B cell (primary cell): Measurements from ENCODE around the gene SERPINB6. TPM values are rescaled to one million over a fixed set of nuclear protein-coding genes. Genes with fewer than 3 reads are reported as not detected.

ENCODE experiments used
- ATAC-seq: fragments of 200-7000 bp; cut with Tn5 transposase; one replicate; pipeline ENCODE4 v1.10.0; 2021; ENCODE audit warnings: low read depth, mild to moderate bottlenecking, moderate number of reproducible peaks, moderate library complexity
- CTCF ChIA-PET: fragments of 350-600 bp; sonication (Branson Sonifier 250); formaldehyde crosslinking; loops from one replicate; lab custom pipeline; 2021; ENCODE audit warnings: antibody characterized with exemption, inconsistent platforms; lab: Charles Lee
- POLR2A ChIA-PET: fragments of 350-600 bp; sonication (Branson Sonifier 250); formaldehyde crosslinking; loops from one replicate; lab custom pipeline; 2021; ENCODE audit warnings: antibody characterized with exemption; lab: Charles Lee
- DNase-seq: peaks from one replicate; pipeline ENCODE4 v3.0.0; 2013
- H2AFZ ChIP-seq: 2 replicates; pipeline ENCODE4 v1.6.1; 2012; ENCODE audit warnings: mild to moderate bottlenecking, low read depth, low read length; ENCODE audit not compliant: insufficient read depth, poor library complexity, severe bottlenecking
- H3K27ac ChIP-seq, 2 donors: 1 replicate in 1 of 2; 2 replicates in 1 of 2; pipeline ENCODE4 v1.5.1; 2012 to 2013; ENCODE audit warnings: low read length in 2 of 2, mild to moderate bottlenecking in 2 of 2, moderate library complexity in 1 of 2
- H3K27me3 ChIP-seq, 4 experiments: fragments of 200-600 bp in 1 of 4; sonication (generic) in 1 of 4; replicated peaks in 1 of 4; 1 replicate in 2 of 4; 2 replicates in 2 of 4; pipeline versions ENCODE4 v1.6.1 to v1.7.0; 2013 to 2016; ENCODE audit warnings: low read length in 3 of 4, mild to moderate bottlenecking in 2 of 4, mixed read lengths in 1 of 4, moderate library complexity in 1 of 4; ENCODE audit not compliant: insufficient read depth in 4 of 4, control insufficient read depth in 3 of 4; ENCODE audit errors: control extremely low read depth in 1 of 4
- H3K36me3 ChIP-seq, 2 experiments: replicated peaks in 1 of 2; 1 replicate in 1 of 2; 2 replicates in 1 of 2; pipeline versions ENCODE4 v1.6.1 to v1.7.1; 2013; ENCODE audit warnings: low read length in 1 of 2; ENCODE audit not compliant: insufficient read depth in 2 of 2, control insufficient read depth in 1 of 2; ENCODE audit errors: control extremely low read depth in 1 of 2, extremely low read depth in 1 of 2
- H3K4me1 ChIP-seq, 2 donors: fragments of 200-600 bp in 1 of 2; sonication (generic) in 1 of 2; 1 replicate in 1 of 2; 2 replicates in 1 of 2; pipeline versions ENCODE4 v1.5.1 to v1.6.1; 2013 to 2017; ENCODE audit warnings: low read length in 2 of 2; ENCODE audit not compliant: control insufficient read depth in 2 of 2, insufficient read depth in 2 of 2
- H3K4me2 ChIP-seq: replicated peaks from 2 replicates; pipeline ENCODE3; 2012; ENCODE audit warnings: mild to moderate bottlenecking, low read depth, low read length; ENCODE audit not compliant: poor library complexity, severe bottlenecking
- H3K4me3 ChIP-seq, 5 experiments: fragments of 200-600 bp in 1 of 5; sonication (generic) in 1 of 5; 1 replicate in 3 of 5; 2 replicates in 2 of 5; pipeline versions ENCODE4 v1.5.1 to v1.7.0; 2011 to 2016; ENCODE audit warnings: low read length in 4 of 5, mild to moderate bottlenecking in 4 of 5, low read depth in 2 of 5, control low read depth in 1 of 5, moderate library complexity in 1 of 5; ENCODE audit not compliant: insufficient read depth in 1 of 5; ENCODE audit errors: control extremely low read depth in 1 of 5, extremely low read depth in 1 of 5
- H3K79me2 ChIP-seq: fragments of 200-600 bp; sonication (generic); one replicate; pipeline ENCODE4 v1.6.0; 2016; ENCODE audit warnings: low read length; ENCODE audit not compliant: control insufficient read depth, insufficient read depth
- H3K9ac ChIP-seq: fragments of 200-600 bp; sonication (generic); 2 replicates; pipeline ENCODE4 v1.6.1; 2017; ENCODE audit warnings: mild to moderate bottlenecking, low read length, moderate library complexity
- H3K9me3 ChIP-seq, 3 donors: one replicate each; pipeline versions ENCODE4 v1.6.1 to v1.7.1; 2013; ENCODE audit warnings: low read length in 2 of 3; ENCODE audit not compliant: control insufficient read depth in 2 of 3, insufficient read depth in 1 of 3; ENCODE audit errors: control extremely low read depth in 1 of 3
- H4K20me1 ChIP-seq: 2 replicates; pipeline ENCODE4 v1.6.0; 2012; ENCODE audit warnings: mild to moderate bottlenecking, low read length; ENCODE audit not compliant: insufficient read depth, control insufficient read depth, poor library complexity, severe bottlenecking
- H3K27ac Mint-ChIP-seq: one replicate; pipeline ENCODE4 v1.8.0; 2021; ENCODE audit warnings: mixed read lengths
- H3K27me3 Mint-ChIP-seq: one replicate; pipeline ENCODE4 v1.8.0; 2021; ENCODE audit warnings: mixed read lengths
- H3K4me1 Mint-ChIP-seq: one replicate; pipeline ENCODE4 v1.8.0; 2021; ENCODE audit warnings: mixed read lengths
- H3K4me3 Mint-ChIP-seq: one replicate; pipeline ENCODE4 v1.8.0; 2021; ENCODE audit warnings: mixed read lengths
- H3K9me3 Mint-ChIP-seq: one replicate; pipeline ENCODE4 v1.8.0; 2022; ENCODE audit warnings: mixed read lengths; ENCODE audit not compliant: insufficient read depth
- EZH2 ChIP-seq: IDR thresholded peaks from 2 replicates; pipeline ENCODE4 v1.6.1; 2012; ENCODE audit warnings: borderline replicate concordance, low read depth, mild to moderate bottlenecking, moderate library complexity, low read length; ENCODE audit not compliant: insufficient read depth, poor library complexity, severe bottlenecking
- WGBS: methylation state at CpG from one replicate; pipeline ENCODE4 v1.1.5; 2013; ENCODE audit warnings: missing lambda C conversion rate; ENCODE audit not compliant: insufficient coverage; 5-methylcytosine and 5-hydroxymethylcytosine counted together
- intact Hi-C: fragments of 100-400 bp; cut with micrococcal nuclease; formaldehyde crosslinking; loops from one replicate; pipeline ENCODE4 v1.10.0; 2022
- polyA plus RNA-seq: library from polyadenylated mRNA; depleted of rRNA; stranded (reverse); fragments of >200 nt; gene quantifications from 2 replicates; pipeline ENCODE4 v1.2.3, GENCODE V29; 2012
- total RNA-seq, 2 donors: library from RNA; stranded (reverse); fragments of 120-200 nt in 1 of 2; gene quantifications; 1 replicate in 1 of 2; 2 replicates in 1 of 2; pipeline versions ENCODE4 v1.2.3 to v1.2.4, GENCODE V29; 2013 to 2022
- TF ChIP-seq, protein P1 (sequence below): fragments of 200-600 bp; IDR thresholded peaks from one replicate; pipeline ENCODE4 v1.8.0; 2022; ENCODE audit warnings: antibody characterized with exemption, mild to moderate bottlenecking

The SERPINB6 gene
- total and polyA plus RNA-seq, 2 donors (not counting 1 experiment from before 2014, with no cell fraction given): 35.2 to 58.5 TPM

DNA sequence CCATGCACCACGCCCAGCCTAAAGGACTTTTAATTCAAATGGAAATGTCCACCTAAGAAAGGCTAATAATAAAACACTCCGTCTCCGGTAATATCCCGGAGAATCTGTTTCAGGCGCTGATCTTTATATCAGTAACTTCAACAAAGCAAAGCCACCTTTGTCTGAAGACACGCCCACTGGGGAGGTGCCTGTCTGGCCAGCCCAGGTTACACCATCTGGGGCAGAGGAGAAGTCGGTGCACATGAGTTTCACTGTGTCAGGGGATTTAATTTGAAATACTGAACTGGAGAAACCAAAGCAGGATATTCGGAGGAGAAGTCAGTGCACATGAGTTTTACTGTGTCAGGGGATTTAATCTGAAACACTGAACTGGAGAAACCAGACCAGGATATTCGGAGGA is 9.4 kb downstream of the SERPINB6 start:
- CTCF ChIA-PET: no interaction called here
- Histone ChIP-seq H3K4me2 (no peak overlapping the region), H2AFZ (no peak overlapping the region), H4K20me1 (no peaks in the 10 kb centered on the region), H3K9me3 (no peaks in the 10 kb centered on the region), H3K27me3 (no peaks in the 10 kb centered on the region), H3K4me3 (no peak overlapping the region), H3K9ac (no peak overlapping the region), H3K4me1 (peaks cover 3 to 4% of the 10 kb centered on the region in 2 donors), H3K36me3 (peaks cover 0 to 3% of the 10 kb centered on the region in 2 experiments), H3K79me2 (no peaks in the 10 kb centered on the region), H3K27ac (no peak overlapping the region)
- H3K4me1 Mint-ChIP-seq: peaks cover 28% of the 10 kb centered on the region
- intact Hi-C loops: no loop called here
- no peak overlapping the region for H3K4me3 Mint-ChIP-seq
- no peak for TF ChIP-seq EZH2
- no peak for ATAC-seq
- no peak overlapping the region for H3K27ac Mint-ChIP-seq
- H3K27me3 Mint-ChIP-seq: no peaks in the 10 kb centered on the region
- H3K9me3 Mint-ChIP-seq: no peaks in the 10 kb centered on the region
- 80% methylated on average over 7 of the region's 9 CpGs for WGBS
- no peak for DNase-seq
- POLR2A ChIA-PET: no interaction called here

DNA sequence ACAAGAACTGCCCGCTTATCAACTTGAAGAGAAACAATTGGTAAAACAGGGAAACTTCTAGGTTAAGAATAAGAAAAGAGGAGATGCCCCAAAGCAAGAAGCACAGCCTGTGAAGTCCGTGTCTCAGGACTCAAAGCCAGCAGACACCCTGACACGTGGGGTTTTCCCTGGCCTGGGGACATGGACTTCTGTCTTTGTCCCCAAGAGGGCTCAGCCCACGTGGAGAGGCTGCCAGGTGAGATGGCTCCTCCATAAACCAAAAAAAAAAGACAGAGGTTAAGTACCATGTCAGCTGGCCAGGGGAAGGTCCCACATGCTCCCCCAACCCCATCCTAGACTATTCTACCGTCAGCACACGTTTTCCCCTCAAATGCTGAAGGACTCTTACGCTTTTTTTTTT is 9.9 kb downstream of the SERPINB6 start:
- no peak overlapping the region for H3K9ac ChIP-seq
- ATAC-seq (no peak), DNase-seq (no peak)
- H3K4me3 ChIP-seq: no peak overlapping the region
- H3K4me1 Mint-ChIP-seq: peaks cover 26% of the 10 kb centered on the region
- no peaks in the 10 kb centered on the region for H3K27me3 Mint-ChIP-seq
- POLR2A ChIA-PET: no interaction called here
- H4K20me1 ChIP-seq: no peaks in the 10 kb centered on the region
- no peak overlapping the region for H3K4me2 ChIP-seq
- intact Hi-C loops: no loop called here
- peaks cover 0 to 3% of the 10 kb centered on the region in 2 experiments for H3K36me3 ChIP-seq
- WGBS: 92% methylated on average over 7 of the region's 7 CpGs
- no peaks in the 10 kb centered on the region for H3K9me3 Mint-ChIP-seq
- no peak overlapping the region for H3K4me3 Mint-ChIP-seq
- CTCF ChIA-PET: no interaction called here
- H3K9me3 ChIP-seq: no peaks in the 10 kb centered on the region
- no peak overlapping the region for H3K27ac Mint-ChIP-seq
- no peaks in the 10 kb centered on the region for H3K27me3 ChIP-seq
- TF ChIP-seq, protein P1, sequence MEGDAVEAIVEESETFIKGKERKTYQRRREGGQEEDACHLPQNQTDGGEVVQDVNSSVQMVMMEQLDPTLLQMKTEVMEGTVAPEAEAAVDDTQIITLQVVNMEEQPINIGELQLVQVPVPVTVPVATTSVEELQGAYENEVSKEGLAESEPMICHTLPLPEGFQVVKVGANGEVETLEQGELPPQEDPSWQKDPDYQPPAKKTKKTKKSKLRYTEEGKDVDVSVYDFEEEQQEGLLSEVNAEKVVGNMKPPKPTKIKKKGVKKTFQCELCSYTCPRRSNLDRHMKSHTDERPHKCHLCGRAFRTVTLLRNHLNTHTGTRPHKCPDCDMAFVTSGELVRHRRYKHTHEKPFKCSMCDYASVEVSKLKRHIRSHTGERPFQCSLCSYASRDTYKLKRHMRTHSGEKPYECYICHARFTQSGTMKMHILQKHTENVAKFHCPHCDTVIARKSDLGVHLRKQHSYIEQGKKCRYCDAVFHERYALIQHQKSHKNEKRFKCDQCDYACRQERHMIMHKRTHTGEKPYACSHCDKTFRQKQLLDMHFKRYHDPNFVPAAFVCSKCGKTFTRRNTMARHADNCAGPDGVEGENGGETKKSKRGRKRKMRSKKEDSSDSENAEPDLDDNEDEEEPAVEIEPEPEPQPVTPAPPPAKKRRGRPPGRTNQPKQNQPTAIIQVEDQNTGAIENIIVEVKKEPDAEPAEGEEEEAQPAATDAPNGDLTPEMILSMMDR: no peak
- no peak for TF ChIP-seq EZH2
- H3K27ac ChIP-seq: no peak overlapping the region
- H2AFZ ChIP-seq: no peak overlapping the region
- no peaks in the 10 kb centered on the region for H3K79me2 ChIP-seq
- peaks cover 3 to 4% of the 10 kb centered on the region in 2 donors for H3K4me1 ChIP-seq
